NK-92 (cell line): Measurements from ENCODE around the gene ASNS.
"Not testable (repeated sequence)": the region's sequence is repeated elsewhere in the genome, so short reads cannot be mapped to it uniquely, and the experiment has no call there.

Experiments
- DNase-seq: peaks from one replicate; lab custom pipeline; 2025; ENCODE audit not compliant: unreplicated experiment; lab: John Stamatoyannopoulos, UW

ASNS gene

GRCh38 chr7:97872025-97872669 is at the start of gene ASNS:
Gene ASNS (minus strand): TSS chr7:97872408. CDS start chr7:97869156, 3,252 bp downstream.
- DNase-seq: no peak

GRCh38 chr7:97921254-97921653 is 49.0 kb upstream of the ASNS start:
- DNase-seq: not testable (repeated sequence)

- not testable (repeated sequence) for DNase-seq
These were observed 43.1 kb upstream of the ASNS start for GRCh38 chr7:97915267-97915666.

GRCh38 chr7:97912294-97912693 is 40.1 kb upstream of the ASNS start:
- DNase-seq: not testable (repeated sequence)

GRCh38 chr7:97896893-97897292 is 24.7 kb upstream of the ASNS start:
- DNase-seq: not testable (repeated sequence)

GRCh38 chr7:97891721-97892120 is 19.5 kb upstream of the ASNS start:
- not testable (repeated sequence) for DNase-seq

GRCh38 chr7:97879527-97879926 is 7.3 kb upstream of the ASNS start:
- not testable (repeated sequence) for DNase-seq

- DNase-seq: not testable (repeated sequence)
These were observed 2.7 kb upstream of the ASNS start for GRCh38 chr7:97874894-97875293.

GRCh38 chr7:97873606-97874005 is 1.4 kb upstream of the ASNS start:
- no peak for DNase-seq

GRCh38 chr7:97871659-97872024 is 566 bp downstream of the ASNS start:
- no peak for DNase-seq

GRCh38 chr7:97868788-97869187 is 3.4 kb downstream of the ASNS start:
- no peak for DNase-seq

GRCh38 chr7:97868314-97868713 is 3.9 kb downstream of the ASNS start:
- DNase-seq: no peak

GRCh38 chr7:97865104-97865503 is 7.1 kb downstream of the ASNS start:
- no peak for DNase-seq

GRCh38 chr7:97859606-97860204 is 12.5 kb downstream of the ASNS start:
- DNase-seq: no peak

- no peak for DNase-seq
These were observed 14.0 kb downstream of the ASNS start for GRCh38 chr7:97858221-97858620.

- no peak for DNase-seq
These were observed 14.7 kb downstream of the ASNS start for GRCh38 chr7:97857544-97857943.

- DNase-seq: no peak
These were observed 20.5 kb downstream of the ASNS start for GRCh38 chr7:97851683-97852082.

GRCh38 chr7:97850262-97851031 is 21.8 kb downstream of the ASNS start:
- DNase-seq: not testable (repeated sequence)

- DNase-seq: no peak
These were observed 24.4 kb downstream of the ASNS start for GRCh38 chr7:97847791-97848190.

- no peak for DNase-seq
These were observed 25.3 kb downstream of the ASNS start for GRCh38 chr7:97846945-97847344.

GRCh38 chr7:97845622-97846203 is 26.5 kb downstream of the ASNS start:
- DNase-seq: no peak

GRCh38 chr7:97844036-97844435 is 28.2 kb downstream of the ASNS start:
- DNase-seq: no peak
